Measurements from ENCODE around the gene FOXP1.

Gene FOXP1

DNA sequence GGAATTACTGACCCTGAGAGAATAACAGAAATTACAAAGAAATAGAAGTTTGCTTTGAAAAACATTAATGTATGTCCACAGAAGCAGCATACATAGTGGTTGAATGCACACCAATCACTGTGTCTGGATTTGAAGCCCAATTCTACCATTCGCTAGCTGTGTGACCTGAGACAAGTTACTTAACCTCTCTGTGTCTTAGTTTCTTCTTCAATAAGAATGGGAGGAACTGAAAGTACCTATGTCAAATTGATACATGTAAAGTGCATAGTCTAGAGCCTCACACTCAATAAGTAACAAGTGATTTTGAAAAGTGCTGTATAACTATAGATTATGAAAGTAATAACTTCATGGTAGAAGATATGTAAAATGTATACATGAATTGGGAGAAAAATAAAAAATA, 457.8 kb downstream of the FOXP1 start:
- Histone ChIP-seq H3K36me3 (ENCODE audit: control insufficient read depth, insufficient read depth, low read length) (no peaks in the 10 kb centered on the region), H3K4me3 (replicated peaks; ENCODE audit: low read depth, low read length) (no peak overlapping the region), H3K27me3 (replicated peaks; ENCODE audit: control insufficient read depth, insufficient read depth, low read length) (peaks cover 1% of the 10 kb centered on the region; the same call in 1 of the 2 replicates)
- TF ChIP-seq CTCF (IDR thresholded peaks at IDR 0.05; ENCODE audit: insufficient read depth, low read length, poor library complexity, severe bottlenecking), result no peak
- DNase-seq (ENCODE audit: extremely low read depth, insufficient read length), result no peak

- H3K27me3 ChIP-seq (replicated peaks; ENCODE audit: control insufficient read depth, insufficient read depth, low read length), result no peaks in the 10 kb centered on the region; the same call in 1 of the 2 replicates
- TF ChIP-seq CTCF (IDR thresholded peaks at IDR 0.05; ENCODE audit: insufficient read depth, low read length, poor library complexity, severe bottlenecking), result no peak
- no peak for DNase-seq (ENCODE audit: extremely low read depth, insufficient read length)
- no peaks in the 10 kb centered on the region for H3K36me3 ChIP-seq (ENCODE audit: control insufficient read depth, insufficient read depth, low read length)
- no peak overlapping the region for H3K4me3 ChIP-seq (replicated peaks; ENCODE audit: low read depth, low read length)
Observed at GRCh38 chr3:71124048-71124447, 459.5 kb downstream of the FOXP1 start.

GRCh38 chr3:71122641-71123040, 460.9 kb downstream of the FOXP1 start:
- TF ChIP-seq CTCF (IDR thresholded peaks at IDR 0.05; ENCODE audit: insufficient read depth, low read length, poor library complexity, severe bottlenecking), result no peak
- no peak for DNase-seq (ENCODE audit: extremely low read depth, insufficient read length)
- no peaks in the 10 kb centered on the region; the same call in 1 of the 2 replicates for H3K27me3 ChIP-seq (replicated peaks; ENCODE audit: control insufficient read depth, insufficient read depth, low read length)
- H3K36me3 ChIP-seq (ENCODE audit: control insufficient read depth, insufficient read depth, low read length), result no peaks in the 10 kb centered on the region
- no peak overlapping the region for H3K4me3 ChIP-seq (replicated peaks; ENCODE audit: low read depth, low read length)

DNA sequence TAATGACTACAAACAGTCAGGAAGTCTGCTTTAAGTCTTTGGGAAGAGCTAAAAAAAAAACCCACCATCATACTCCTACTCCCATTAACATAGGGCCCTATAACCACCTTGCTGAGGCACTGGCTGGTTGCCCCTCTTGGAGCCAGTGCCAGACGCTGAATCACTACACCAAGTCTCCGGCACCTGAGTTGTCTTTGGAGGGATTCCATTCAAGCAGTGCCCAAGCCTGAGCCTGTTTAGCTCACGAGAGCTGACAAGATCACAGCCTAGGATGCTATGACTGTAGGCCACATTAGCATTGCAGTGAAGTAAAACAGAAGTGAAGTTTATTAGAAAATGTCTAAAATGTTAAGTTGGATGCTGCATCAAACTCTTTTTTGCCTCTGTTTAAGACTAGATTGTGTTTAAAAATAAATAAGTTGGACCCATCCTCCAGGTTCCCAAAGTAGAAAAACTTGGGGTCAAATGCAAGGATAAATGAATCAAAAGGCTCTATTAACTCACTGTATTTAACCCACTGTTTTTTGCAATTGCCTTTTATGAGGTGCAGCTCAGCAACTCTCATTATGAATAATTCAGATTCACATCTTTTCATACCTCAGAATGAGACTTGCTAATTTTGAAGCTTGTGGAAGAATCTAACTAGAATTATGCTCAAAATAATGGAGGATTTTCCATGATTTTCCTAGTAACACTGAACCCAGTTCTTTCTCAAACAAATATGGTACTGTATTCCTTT, 461.9 kb downstream of the FOXP1 start:
- Histone ChIP-seq H3K36me3 (ENCODE audit: control insufficient read depth, insufficient read depth, low read length) (no peaks in the 10 kb centered on the region), H3K27me3 (replicated peaks; ENCODE audit: control insufficient read depth, insufficient read depth, low read length) (no peaks in the 10 kb centered on the region; the same call in 1 of the 2 replicates), H3K4me3 (replicated peaks; ENCODE audit: low read depth, low read length) (no peak overlapping the region)
- no peak for DNase-seq (ENCODE audit: extremely low read depth, insufficient read length)
- TF ChIP-seq CTCF (IDR thresholded peaks at IDR 0.05; ENCODE audit: insufficient read depth, low read length, poor library complexity, severe bottlenecking), result no peak

- DNase-seq (ENCODE audit: extremely low read depth, insufficient read length), result no peak
- TF ChIP-seq CTCF (IDR thresholded peaks at IDR 0.05; ENCODE audit: insufficient read depth, low read length, poor library complexity, severe bottlenecking), result no peak
- Histone ChIP-seq H3K27me3 (replicated peaks; ENCODE audit: control insufficient read depth, insufficient read depth, low read length) (no peaks in the 10 kb centered on the region; the same call in 1 of the 2 replicates), H3K36me3 (ENCODE audit: control insufficient read depth, insufficient read depth, low read length) (no peaks in the 10 kb centered on the region), H3K4me3 (replicated peaks; ENCODE audit: low read depth, low read length) (no peak overlapping the region)
Observed at GRCh38 chr3:71120012-71120411, 463.5 kb downstream of the FOXP1 start.
